HCT116 (cell line): ENCODE data around the gene STPG1. TPM values are rescaled to one million over a fixed set of nuclear protein-coding genes. Genes with fewer than 3 reads are reported as not detected.

Source experiments
- ATAC-seq: fragments of 200-7000 bp; cut with Tn5 transposase; 2 replicates; pipeline ENCODE4 v1.9.1; 2020; ENCODE audit warnings: mild to moderate bottlenecking, moderate library complexity
- BruUV-seq: library from RNA; stranded (reverse); fragments of 400-500 nt; replicated peaks from 2 replicates; lab custom pipeline; 2021; lab: Mats Ljungman, UMichigan
- CTCF ChIA-PET: fragments of 300-600 bp; sonication (Branson Sonifier 250); formaldehyde crosslinking; loops from one replicate; lab custom pipeline; 2021; ENCODE audit warnings: antibody characterized with exemption; lab: Charles Lee
- POLR2A ChIA-PET: fragments of 300-600, 350-600 bp; sonication (Branson Sonifier 250); formaldehyde crosslinking; loops from one replicate; lab custom pipeline; 2021; ENCODE audit warnings: antibody characterized with exemption; lab: Charles Lee
- RAD21 ChIA-PET, 2 experiments: fragments of 300-600 bp; sonication (Branson Sonifier 250); formaldehyde crosslinking; loops; one replicate each; lab custom pipeline; 2023; ENCODE audit warnings: low total read pairs in 2 of 2; ENCODE audit not compliant: uncharacterized antibody in 2 of 2, unreplicated experiment in 2 of 2, low non-redundant PET in 1 of 2; lab: Charles Lee
- DNase-seq: peaks from one replicate; pipeline ENCODE4 v3.0.0-alpha.2; 2010; ENCODE audit warnings: low read depth, low spot score
- H2AFZ ChIP-seq: fragments of 200-600 bp; shearing (Covaris generic), sonication (generic); 2 replicates; pipeline ENCODE4 v1.6.1; 2017; ENCODE audit warnings: low read depth, mixed run types, mixed read lengths, antibody characterized with exemption, low read length; ENCODE audit not compliant: poor library complexity, severe bottlenecking
- H3K27ac ChIP-seq: 2 replicates; pipeline ENCODE4 v1.5.1; 2012; ENCODE audit warnings: low read depth, low read length
- H3K27me3 ChIP-seq: fragments of 200-600 bp; sonication (generic); 2 replicates; pipeline ENCODE4 v1.6.1; 2016; ENCODE audit warnings: mixed run types, low read length, mixed read lengths; ENCODE audit not compliant: insufficient read depth
- H3K36me3 ChIP-seq, 2 experiments: fragments of 200-500 bp in 1 of 2; fragments of 200-600 bp in 1 of 2; sonication (Bioruptor generic) in 1 of 2; sonication (generic) in 1 of 2; 2 replicates each; pipeline versions ENCODE4 v1.5.1 to v1.6.1; 2014 to 2016; ENCODE audit warnings: low read length in 2 of 2, inconsistent platforms in 1 of 2, mixed read lengths in 1 of 2, mixed run types in 1 of 2; ENCODE audit not compliant: insufficient read depth in 2 of 2, control insufficient read depth in 1 of 2
- H3K4me1 ChIP-seq, 2 experiments: fragments of 200-600 bp in 1 of 2; sonication (generic) in 1 of 2; 2 replicates each; pipeline versions ENCODE4 v1.5.1 to v1.6.1; 2012 to 2017; ENCODE audit warnings: low read length in 2 of 2, inconsistent platforms in 1 of 2, mild to moderate bottlenecking in 1 of 2, mixed read lengths in 1 of 2, mixed run types in 1 of 2, moderate library complexity in 1 of 2; ENCODE audit not compliant: insufficient read depth in 2 of 2, control insufficient read depth in 1 of 2
- H3K4me2 ChIP-seq: fragments of 200-600 bp; sonication (generic); 2 replicates; pipeline ENCODE4 v1.6.1; 2017; ENCODE audit warnings: mixed run types, low read length, mixed read lengths
- H3K4me3 ChIP-seq, 2 experiments: fragments of 200-600 bp in 1 of 2; sonication (generic) in 1 of 2; replicated peaks in 1 of 2; 2 replicates each; pipeline ENCODE4 v1.5.1; 2011 to 2016; ENCODE audit warnings: low read length in 2 of 2, control low read depth in 1 of 2, low read depth in 1 of 2, mild to moderate bottlenecking in 1 of 2, mixed read lengths in 1 of 2, mixed run types in 1 of 2
- H3K79me2 ChIP-seq: fragments of 200-600 bp; sonication (generic); 2 replicates; pipeline ENCODE4 v1.6.1; 2017; ENCODE audit warnings: mild to moderate bottlenecking, mixed run types, low read length, moderate library complexity, mixed read lengths; ENCODE audit not compliant: insufficient read depth
- H3K9ac ChIP-seq: fragments of 200-600 bp; sonication (generic); 2 replicates; pipeline ENCODE4 v1.6.1; 2016; ENCODE audit warnings: low read length, mixed read lengths
- H3K9me2 ChIP-seq: fragments of 200-600 bp; sonication (generic), shearing (Covaris generic); 2 replicates; pipeline ENCODE4 v1.6.1; 2017; ENCODE audit warnings: mixed run types, mild to moderate bottlenecking, moderate library complexity; ENCODE audit not compliant: insufficient read depth
- H3K9me3 ChIP-seq, 2 experiments: fragments of 200-500 bp in 1 of 2; fragments of 200-600 bp in 1 of 2; sonication (Bioruptor generic) in 1 of 2; sonication (generic) in 1 of 2; 2 replicates each; pipeline ENCODE4 v1.6.1; 2014 to 2017; ENCODE audit warnings: low read length in 2 of 2, mixed read lengths in 2 of 2, inconsistent platforms in 1 of 2, low read depth in 1 of 2, mild to moderate bottlenecking in 1 of 2, mixed run types in 1 of 2, moderate library complexity in 1 of 2; ENCODE audit not compliant: control insufficient read depth in 1 of 2, insufficient read depth in 1 of 2
- H4K20me1 ChIP-seq: fragments of 200-600 bp; sonication (generic), shearing (Covaris generic); 2 replicates; pipeline ENCODE4 v1.6.1; 2017; ENCODE audit warnings: mixed run types, mild to moderate bottlenecking, moderate library complexity; ENCODE audit not compliant: insufficient read depth
- EZH2 ChIP-seq: fragments of 200-600 bp; sonication (generic); IDR thresholded peaks from 2 replicates; pipeline ENCODE4 v1.6.1; 2017; ENCODE audit warnings: antibody characterized with exemption, mixed run types
- FOSL1 ChIP-seq: IDR thresholded peaks from 2 replicates; pipeline ENCODE4 v1.6.1; 2012; ENCODE audit warnings: low read depth
- POLR2AphosphoS5 ChIP-seq: IDR thresholded peaks from 2 replicates; pipeline ENCODE4 v1.6.1; 2011; ENCODE audit warnings: mild to moderate bottlenecking, low read depth, low read length, moderate library complexity
- RAD21 ChIP-seq: IDR thresholded peaks from 2 replicates; pipeline ENCODE4 v1.6.1; 2012; ENCODE audit warnings: low read depth, mild to moderate bottlenecking
- REST ChIP-seq: IDR thresholded peaks from 2 replicates; pipeline ENCODE4 v1.6.1; 2012; ENCODE audit warnings: low read depth
- SIN3A ChIP-seq: IDR thresholded peaks from 2 replicates; pipeline ENCODE4 v1.6.1; 2012; ENCODE audit warnings: low read depth
- SP1 ChIP-seq: IDR thresholded peaks from 2 replicates; pipeline ENCODE4 v1.6.1; 2012; ENCODE audit warnings: low read depth
- SRF ChIP-seq: IDR thresholded peaks from 2 replicates; pipeline ENCODE4 v1.6.1; 2012; ENCODE audit warnings: low read depth
- TCF7L2 ChIP-seq: IDR thresholded peaks from 2 replicates; pipeline ENCODE4 v1.7.0; 2011; ENCODE audit warnings: borderline replicate concordance, inconsistent platforms; ENCODE audit not compliant: insufficient read depth, insufficient read length; ENCODE audit errors: extremely low read depth
- intact Hi-C: fragments of 100-400 bp; cut with micrococcal nuclease; formaldehyde crosslinking; loops from 2 replicates; pipeline ENCODE4 v1.10.0; 2022
- total RNA-seq: library from RNA; stranded (reverse); gene quantifications from one replicate; pipeline ENCODE4 v1.2.1, GENCODE V29; 2021; ENCODE audit not compliant: unreplicated experiment
- TF ChIP-seq, protein P1 (sequence below): IDR thresholded peaks from 2 replicates; pipeline ENCODE4 v1.6.1; 2012

STPG1 gene
- total RNA-seq, 1 experiment from 2014 or later: 13.4 TPM

- TF ChIP-seq REST: no peak
- no peak for TF ChIP-seq FOSL1
- no peak for TF ChIP-seq EZH2
- TF ChIP-seq, protein P1, sequence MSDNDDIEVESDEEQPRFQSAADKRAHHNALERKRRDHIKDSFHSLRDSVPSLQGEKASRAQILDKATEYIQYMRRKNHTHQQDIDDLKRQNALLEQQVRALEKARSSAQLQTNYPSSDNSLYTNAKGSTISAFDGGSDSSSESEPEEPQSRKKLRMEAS: no peak
Measured at GRCh38 chr1:24406788-24407187, 6.8 kb downstream of the STPG1 start (continued).

DNA sequence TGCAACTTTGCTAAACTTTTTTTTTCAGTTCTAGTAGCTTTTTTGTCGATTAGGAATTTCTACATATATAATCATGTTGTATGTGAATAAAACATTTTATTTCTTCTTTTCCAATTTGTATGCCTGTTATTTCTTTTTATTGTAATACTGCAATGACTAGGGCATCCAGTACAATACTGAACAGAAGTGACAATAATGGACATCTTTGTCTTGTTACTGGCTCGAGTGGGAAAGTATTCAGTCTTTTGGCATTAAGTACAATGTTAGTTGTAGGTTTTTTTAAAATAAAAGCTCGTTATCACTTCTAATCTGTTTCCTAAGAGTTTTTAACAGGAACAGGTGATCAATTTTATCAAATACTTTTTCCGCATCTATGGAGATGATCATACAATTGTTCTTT, 9.8 kb downstream of the STPG1 start:
- no peak overlapping the region for H3K9ac ChIP-seq
- no peak for DNase-seq
- no peaks in the 10 kb centered on the region for H3K36me3 ChIP-seq
- no peaks in the 10 kb centered on the region for H4K20me1 ChIP-seq
- POLR2A ChIA-PET: interaction anchor here (1.1 kb wide), 1 partner anchor 12 kb away, joined by 3 read pairs; the partner anchor contains the start of gene NIPAL3
- no peaks in the 10 kb centered on the region for H3K9me3 ChIP-seq
- TF ChIP-seq EZH2 (no peak), FOSL1 (no peak), TCF7L2 (no peak), RAD21 (no peak), SRF (no peak), SIN3A (no peak), POLR2AphosphoS5 (no peak), SP1 (no peak)
- RAD21 ChIA-PET: interaction anchor here in 1 of 2 experiments (0.6 kb wide), 1 partner anchor 215 kb away, joined by 3 read pairs; no protein-coding TSS in a partner anchor
- no peak overlapping the region for H3K27ac ChIP-seq
- H3K4me2 ChIP-seq: no peak overlapping the region
- no peaks in the 10 kb centered on the region for H3K9me2 ChIP-seq
- no peaks in the 10 kb centered on the region for H3K27me3 ChIP-seq
- ATAC-seq: no peak
- H3K4me3 ChIP-seq: no peak overlapping the region
- intact Hi-C loops: no loop called here
- H3K4me1 ChIP-seq: no peaks in the 10 kb centered on the region
- no TSS peak for BruUV-seq
- CTCF ChIA-PET: interaction anchor here (0.6 to 2.6 kb wide), 5 partner anchors 9 to 205 kb away, joined by 3 to 14 read pairs (median 4); partner anchors contain the start of gene NIPAL3
- no peaks in the 10 kb centered on the region for H3K79me2 ChIP-seq
- no peak overlapping the region for H2AFZ ChIP-seq
